Nephron (organoid): ENCODE measurements around the gene GPR39.

ENCODE experiments used
- H3K27ac Mint-ChIP-seq, 3 experiments: 2 replicates each; pipeline ENCODE4 v1.8.0; 2020; ENCODE audit warnings: mixed read lengths in 3 of 3, mild to moderate bottlenecking in 2 of 3, moderate library complexity in 1 of 3
- H3K27me3 Mint-ChIP-seq: 2 replicates; pipeline ENCODE4 v1.8.0; 2021; ENCODE audit warnings: low read depth, mild to moderate bottlenecking, moderate library complexity, mixed read lengths
- H3K36me3 Mint-ChIP-seq: 2 replicates; pipeline ENCODE4 v1.8.0; 2020; ENCODE audit warnings: low read depth, mixed read lengths
- H3K4me1 Mint-ChIP-seq: 2 replicates; pipeline ENCODE4 v1.8.0; 2020; ENCODE audit warnings: mixed read lengths
- H3K4me3 Mint-ChIP-seq, 3 experiments: 2 replicates each; pipeline ENCODE4 v1.8.0; 2020; ENCODE audit warnings: mild to moderate bottlenecking in 3 of 3, mixed read lengths in 3 of 3, moderate library complexity in 2 of 3
- H3K9me3 Mint-ChIP-seq: 2 replicates; pipeline ENCODE4 v1.8.0; 2020; ENCODE audit warnings: mixed read lengths
- CTCF ChIP-seq, 3 experiments: fragments of 200-600 bp; sonication (generic); IDR thresholded peaks; one replicate each; pipeline ENCODE4 v1.5.0; 2021; ENCODE audit warnings: antibody characterized with exemption in 3 of 3; ENCODE audit not compliant: unreplicated experiment in 3 of 3

Gene GPR39

GRCh38 chr2:132573444-132574007 lies 156.9 kb downstream of the GPR39 start:
- Mint-ChIP-seq H3K27ac (no peak overlapping the region), H3K27me3 (peaks cover 12% of the 10 kb centered on the region), H3K4me3 (no peak overlapping the region), H3K4me1 (no peaks in the 10 kb centered on the region), H3K9me3 (no peaks in the 10 kb centered on the region), H3K36me3 (no peaks in the 10 kb centered on the region)
- no peak for TF ChIP-seq CTCF (IDR thresholded peaks at IDR 0.05; ENCODE audit: unreplicated experiment in 3 of 3)

- no peak overlapping the region for H3K4me3 Mint-ChIP-seq
- TF ChIP-seq CTCF (IDR thresholded peaks at IDR 0.05; ENCODE audit: unreplicated experiment in 3 of 3) = no peak
Measured at GRCh38 chr2:132577686-132578085, 161.1 kb downstream of the GPR39 start.

GRCh38 chr2:132581591-132581990 lies 165.0 kb downstream of the GPR39 start:
- Mint-ChIP-seq H3K4me1 (peaks cover 12% of the 10 kb centered on the region), H3K27me3 (peaks cover 17% of the 10 kb centered on the region), H3K4me3 (no peak overlapping the region), H3K9me3 (no peaks in the 10 kb centered on the region), H3K36me3 (no peaks in the 10 kb centered on the region), H3K27ac (no peak overlapping the region)
- TF ChIP-seq CTCF (IDR thresholded peaks at IDR 0.05; ENCODE audit: unreplicated experiment in 3 of 3) = no peak

More at GRCh38 chr2:132577686-132578085, 161.1 kb downstream of the GPR39 start:
- Mint-ChIP-seq H3K27me3 (peaks cover 6% of the 10 kb centered on the region), H3K27ac (no peak overlapping the region), H3K4me1 (peaks cover 12% of the 10 kb centered on the region), H3K36me3 (no peaks in the 10 kb centered on the region), H3K9me3 (no peaks in the 10 kb centered on the region)

GRCh38 chr2:132581991-132582738 lies 165.6 kb downstream of the GPR39 start:
- Mint-ChIP-seq H3K27me3 (peaks cover 21% of the 10 kb centered on the region), H3K9me3 (no peaks in the 10 kb centered on the region), H3K4me3 (no peak overlapping the region), H3K36me3 (no peaks in the 10 kb centered on the region), H3K27ac (no peak overlapping the region), H3K4me1 (peaks cover 12% of the 10 kb centered on the region)
- no peak for TF ChIP-seq CTCF (IDR thresholded peaks at IDR 0.05; ENCODE audit: unreplicated experiment in 3 of 3)

- Mint-ChIP-seq H3K27ac (no peak overlapping the region), H3K27me3 (peaks cover 21% of the 10 kb centered on the region), H3K36me3 (no peaks in the 10 kb centered on the region), H3K9me3 (no peaks in the 10 kb centered on the region), H3K4me1 (peaks cover 12% of the 10 kb centered on the region), H3K4me3 (no peak overlapping the region)
- no peak for TF ChIP-seq CTCF (IDR thresholded peaks at IDR 0.05; ENCODE audit: unreplicated experiment in 3 of 3)
Measured at GRCh38 chr2:132583666-132584360, 167.2 kb downstream of the GPR39 start.
